GM19351 (cell line): Measurements from ENCODE around the gene HOXD8.
A peak's percentile ranks its signal among the peaks of the same experiment; 100 is the strongest.

Source experiments
- ATAC-seq: cut with Tn5 transposase; IDR thresholded peaks from one replicate; pipeline ENCODE4 v1.9.1; 2021; ENCODE audit warnings: mild to moderate bottlenecking, moderate library complexity; ENCODE audit not compliant: unreplicated experiment

HOXD8 gene

DNA sequence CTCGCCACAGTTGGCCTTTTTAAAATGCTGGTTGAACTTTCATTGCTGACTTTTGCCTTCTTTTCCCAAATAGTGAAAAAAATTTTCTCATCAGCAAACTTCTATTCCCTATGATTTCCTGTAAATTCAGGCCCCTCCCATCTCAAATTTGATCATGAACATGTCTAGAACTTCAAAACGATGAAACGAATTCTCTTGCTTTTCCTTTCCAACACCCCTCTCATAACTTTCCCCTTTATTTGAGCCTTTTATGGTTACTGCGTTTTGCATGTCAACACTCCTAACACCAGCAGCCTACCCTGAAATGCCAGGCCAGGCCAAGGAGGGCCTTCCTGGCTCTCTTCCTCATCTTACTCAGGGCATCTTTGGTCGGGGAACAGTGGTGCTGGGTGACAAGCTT lies 38.6 kb upstream of the HOXD8 start:
- ATAC-seq: no peak

DNA sequence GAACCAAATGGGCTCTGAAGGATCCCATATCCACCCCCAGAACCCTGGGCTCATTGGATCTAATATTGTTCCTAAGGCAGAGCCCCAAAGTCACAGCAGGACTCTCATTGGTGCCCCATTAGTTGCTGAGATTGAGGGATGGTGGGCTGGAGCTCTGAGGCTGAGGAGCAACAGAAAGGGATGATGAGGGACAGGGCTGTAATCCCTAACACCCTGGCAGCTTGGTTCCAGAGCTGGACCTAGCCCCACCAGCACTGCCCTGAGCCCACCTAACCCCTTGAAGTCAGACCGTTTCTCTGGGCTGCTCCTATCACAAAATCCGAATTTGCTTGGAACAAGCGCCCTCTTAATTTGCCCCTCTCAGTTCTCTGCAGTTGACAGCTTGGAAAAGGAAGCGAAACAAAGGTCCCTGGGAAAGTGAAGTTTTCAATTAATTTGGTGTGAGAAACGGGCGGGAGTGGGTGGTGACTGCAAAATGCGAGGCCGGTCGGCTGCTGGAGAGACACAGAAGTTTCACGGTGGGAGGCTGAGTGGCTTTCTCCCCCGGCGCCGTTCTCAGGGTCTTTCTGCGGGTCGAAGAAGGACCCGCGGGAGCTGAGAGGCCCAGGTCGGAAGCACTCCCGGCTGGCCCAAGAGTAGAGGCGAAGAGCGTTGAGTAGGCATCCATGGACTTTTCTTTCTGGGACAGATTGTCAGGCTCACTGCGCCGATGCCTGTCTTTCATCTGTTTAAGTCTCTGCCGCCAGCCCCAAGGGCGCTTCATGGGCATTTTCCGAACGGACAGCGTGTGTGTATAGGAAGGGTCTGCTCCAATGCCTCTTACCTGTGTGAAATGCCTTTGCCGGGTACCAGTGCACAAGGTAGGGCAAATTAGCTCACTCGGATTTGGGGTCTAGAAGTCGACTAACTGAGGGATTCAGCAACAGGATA lies 37.9 kb upstream of the HOXD8 start:
- ATAC-seq: no peak

DNA sequence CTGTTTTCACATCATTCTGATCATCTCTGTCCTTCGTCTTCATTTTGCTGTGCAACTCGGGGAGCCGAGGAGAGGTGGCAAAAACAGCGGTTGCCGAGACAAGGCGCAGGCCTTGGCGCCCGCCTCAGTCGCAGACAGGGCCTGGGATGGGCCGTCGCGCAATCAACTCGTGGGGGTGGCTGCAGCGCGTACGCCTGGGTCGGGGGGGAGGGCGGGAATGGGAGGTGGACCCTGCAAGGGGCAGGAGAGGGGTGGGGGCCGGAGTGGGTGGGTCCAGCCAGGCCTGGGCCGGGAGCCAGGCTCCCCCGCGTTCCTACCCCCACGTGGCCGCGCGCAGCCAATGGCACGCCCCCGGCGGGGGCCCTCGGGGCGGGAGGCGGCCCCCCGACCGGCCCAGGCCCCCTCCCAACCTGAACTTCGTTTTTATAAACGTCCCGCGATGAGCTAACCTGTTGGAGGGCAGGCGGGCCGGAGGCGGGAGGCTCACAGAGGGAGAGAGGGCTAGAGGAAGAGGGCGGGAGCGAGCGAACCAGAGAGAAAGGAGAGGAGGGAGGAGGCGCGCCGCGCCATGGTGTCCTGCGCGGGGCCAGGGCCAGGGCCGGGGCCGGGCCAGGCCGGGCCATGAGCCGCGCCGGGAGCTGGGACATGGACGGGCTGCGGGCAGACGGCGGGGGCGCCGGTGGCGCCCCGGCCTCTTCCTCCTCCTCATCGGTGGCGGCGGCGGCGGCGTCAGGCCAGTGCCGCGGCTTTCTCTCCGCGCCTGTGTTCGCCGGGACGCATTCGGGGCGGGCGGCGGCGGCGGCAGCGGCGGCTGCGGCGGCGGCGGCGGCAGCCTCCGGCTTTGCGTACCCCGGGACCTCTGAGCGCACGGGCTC lies 37.0 kb upstream of the HOXD8 start, which contains the start of gene HOXD13:
HOXD13 (plus strand) TSS at position 452 of the 875 bp plus-strand sequence; CDS start at position 622, 170 bp downstream.
- ATAC-seq: no peak

DNA sequence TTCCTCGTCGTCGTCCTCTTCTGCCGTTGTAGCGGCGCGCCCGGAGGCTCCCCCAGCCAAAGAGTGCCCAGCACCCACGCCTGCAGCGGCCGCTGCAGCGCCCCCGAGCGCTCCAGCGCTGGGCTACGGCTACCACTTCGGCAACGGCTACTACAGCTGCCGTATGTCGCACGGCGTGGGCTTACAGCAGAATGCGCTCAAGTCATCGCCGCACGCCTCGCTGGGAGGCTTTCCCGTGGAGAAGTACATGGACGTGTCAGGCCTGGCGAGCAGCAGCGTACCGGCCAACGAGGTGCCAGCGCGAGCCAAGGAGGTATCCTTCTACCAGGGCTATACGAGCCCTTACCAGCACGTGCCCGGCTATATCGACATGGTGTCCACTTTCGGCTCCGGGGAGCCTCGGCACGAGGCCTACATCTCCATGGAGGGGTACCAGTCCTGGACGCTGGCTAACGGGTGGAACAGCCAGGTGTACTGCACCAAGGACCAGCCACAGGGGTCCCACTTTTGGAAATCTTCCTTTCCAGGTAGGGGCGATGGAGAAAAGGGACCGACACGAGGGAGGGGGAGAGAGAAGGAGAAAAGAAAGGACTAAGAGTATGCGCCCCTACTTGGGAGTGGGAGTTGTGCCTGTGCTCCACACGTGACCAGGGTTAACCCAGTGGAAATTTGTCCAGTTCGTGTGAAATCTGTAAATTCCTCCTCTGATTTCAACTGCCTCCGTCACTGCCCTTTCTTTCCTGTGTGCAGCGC lies 36.2 kb upstream of the HOXD8 start:
- no peak for ATAC-seq

DNA sequence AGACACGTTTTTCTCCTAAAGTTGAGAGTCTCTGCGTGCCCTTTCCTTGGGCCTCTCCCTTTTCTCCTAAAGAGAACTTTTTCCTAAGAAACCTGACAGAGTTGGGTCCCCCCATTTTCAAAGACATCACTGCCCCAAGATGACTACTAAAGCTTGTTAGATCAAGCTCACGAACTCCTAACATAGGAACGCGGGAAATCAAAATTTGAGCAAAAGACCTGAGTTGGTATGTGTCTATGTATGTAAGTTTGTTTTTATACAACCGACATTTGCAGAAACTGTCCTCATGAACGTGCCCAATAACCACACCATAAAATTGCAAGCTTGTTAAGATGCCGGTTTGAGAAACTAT lies 35.6 kb upstream of the HOXD8 start:
- ATAC-seq: no peak

DNA sequence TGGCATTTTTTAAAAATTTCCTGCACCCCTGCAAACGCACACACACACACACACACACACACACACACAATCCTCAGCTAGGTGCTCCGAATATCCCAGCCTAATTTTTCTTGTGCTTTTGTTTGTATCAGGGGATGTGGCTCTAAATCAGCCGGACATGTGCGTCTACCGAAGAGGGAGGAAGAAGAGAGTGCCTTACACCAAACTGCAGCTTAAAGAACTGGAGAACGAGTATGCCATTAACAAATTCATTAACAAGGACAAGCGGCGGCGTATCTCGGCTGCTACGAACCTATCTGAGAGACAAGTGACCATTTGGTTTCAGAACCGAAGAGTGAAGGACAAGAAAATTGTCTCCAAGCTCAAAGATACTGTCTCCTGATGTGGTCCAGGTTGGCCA lies 35.2 kb upstream of the HOXD8 start:
- ATAC-seq: no peak

DNA sequence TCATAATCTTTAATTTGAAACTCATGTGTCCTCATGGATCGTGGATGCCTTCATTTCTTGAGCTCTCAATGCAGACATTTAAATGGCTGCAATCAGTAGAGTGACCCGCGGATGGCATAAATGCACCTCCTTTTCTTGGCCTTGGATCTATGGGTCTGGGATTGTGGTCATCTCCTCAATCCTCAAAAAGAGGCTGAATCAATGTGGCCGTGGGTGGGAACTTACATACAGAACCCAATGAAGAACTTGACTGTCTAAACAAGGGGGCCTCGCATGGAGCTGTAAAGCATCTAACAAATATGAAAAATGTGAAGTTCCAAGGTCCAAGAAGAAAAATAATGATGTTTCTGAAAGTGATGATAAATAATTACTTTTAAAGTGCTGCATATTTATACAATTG lies 34.1 kb upstream of the HOXD8 start:
- ATAC-seq: no peak

DNA sequence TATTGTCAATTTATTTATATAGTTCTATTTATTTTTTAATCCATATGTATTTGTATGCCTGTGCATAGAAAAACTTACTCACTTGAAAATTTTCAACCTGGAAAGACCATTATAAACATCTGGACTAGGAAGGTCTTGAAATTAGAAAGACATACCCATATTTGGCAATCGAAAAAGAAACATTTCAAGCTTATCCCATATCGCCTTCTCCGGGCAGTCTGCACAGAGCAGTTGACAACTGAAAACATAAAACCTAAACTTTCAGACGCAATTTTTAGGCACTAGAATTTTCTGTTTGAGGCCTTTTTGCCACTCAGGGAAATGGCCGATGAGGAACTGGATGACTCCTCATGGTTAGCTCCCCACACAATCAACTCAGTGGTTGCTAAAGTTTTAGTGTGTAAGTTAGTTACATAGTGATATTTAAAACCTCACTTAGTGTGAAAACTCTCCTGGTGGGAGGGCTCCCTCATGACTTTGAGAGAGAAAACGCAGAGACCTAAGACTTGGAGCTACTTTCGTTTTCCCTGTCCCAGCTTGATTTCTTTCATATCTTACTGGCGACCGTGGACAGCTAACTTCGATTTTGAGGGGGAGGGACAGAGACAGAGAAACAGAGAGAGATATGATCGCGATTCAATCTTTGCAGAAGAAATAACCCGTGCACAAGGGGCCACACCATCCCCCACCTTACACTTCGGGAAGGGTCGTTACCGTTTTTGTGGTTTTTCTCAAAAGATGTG lies 33.1 kb upstream of the HOXD8 start:
- no peak for ATAC-seq

DNA sequence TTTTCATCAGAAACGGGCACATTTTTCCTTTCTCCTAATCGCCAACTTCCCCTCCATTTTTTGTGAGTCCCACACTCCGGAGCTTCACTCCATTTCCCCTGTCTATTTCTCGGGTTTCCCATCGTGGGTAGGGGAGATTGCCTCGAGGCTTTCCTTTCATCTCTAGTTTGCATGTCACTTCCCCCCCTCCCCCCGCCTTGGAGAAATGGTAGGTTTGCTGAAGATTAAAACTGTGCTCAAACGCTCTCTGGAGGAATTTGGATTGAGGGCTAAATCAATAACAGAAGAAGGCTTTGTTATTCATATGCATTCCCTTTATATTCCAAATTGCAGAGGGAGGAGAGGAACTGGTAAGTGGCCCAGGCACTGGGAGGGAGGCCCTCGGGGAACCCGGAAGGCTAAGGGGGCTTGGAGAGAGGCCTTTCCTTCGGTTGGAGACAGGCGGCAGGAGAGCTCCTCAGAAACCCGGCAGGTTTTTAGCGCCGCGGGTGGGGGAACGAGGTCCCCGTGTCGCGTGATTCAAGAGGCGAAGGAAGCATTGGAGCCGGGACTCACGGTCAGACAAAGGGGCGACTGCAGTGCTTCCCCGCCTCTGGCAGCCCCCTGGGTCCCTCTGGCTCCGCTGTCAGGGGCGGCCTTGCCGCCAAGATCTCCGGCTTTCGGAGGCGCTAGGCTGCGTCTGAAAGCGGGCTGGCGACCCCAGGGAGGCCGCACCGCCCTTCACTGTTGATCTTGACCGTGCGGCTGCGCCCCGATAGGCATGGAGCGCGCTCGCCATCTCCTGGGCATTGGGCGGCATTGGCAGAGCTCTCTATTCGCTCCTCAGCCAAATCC lies 32.3 kb upstream of the HOXD8 start:
- ATAC-seq: peak; percentile 91

DNA sequence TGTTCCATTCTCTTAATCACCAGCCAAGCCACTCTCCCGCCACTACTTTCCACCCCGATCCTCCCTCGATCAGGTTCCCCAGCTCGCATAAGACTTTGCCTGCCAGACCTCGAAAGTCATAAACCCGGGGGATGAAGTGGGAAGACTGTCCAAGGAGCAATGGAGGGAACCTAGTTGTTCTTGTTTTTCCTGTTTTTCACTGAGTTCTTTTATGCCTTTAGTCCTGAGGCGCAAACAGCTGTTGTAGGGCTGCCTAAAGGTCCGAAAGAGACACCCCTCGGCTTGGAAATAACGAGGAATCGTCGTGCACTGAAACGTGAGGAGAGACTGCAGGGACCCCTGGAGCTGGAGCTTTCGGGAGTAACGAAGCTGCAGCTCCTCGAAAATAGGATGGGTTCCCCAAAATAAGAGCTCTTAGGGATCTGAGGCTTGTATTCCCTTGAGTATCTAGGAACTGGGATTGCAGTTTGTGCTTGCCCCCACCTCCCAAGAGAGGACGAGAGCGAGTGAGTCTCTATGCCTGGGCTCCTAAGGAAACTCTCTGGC lies 31.6 kb upstream of the HOXD8 start:
- no peak for ATAC-seq

DNA sequence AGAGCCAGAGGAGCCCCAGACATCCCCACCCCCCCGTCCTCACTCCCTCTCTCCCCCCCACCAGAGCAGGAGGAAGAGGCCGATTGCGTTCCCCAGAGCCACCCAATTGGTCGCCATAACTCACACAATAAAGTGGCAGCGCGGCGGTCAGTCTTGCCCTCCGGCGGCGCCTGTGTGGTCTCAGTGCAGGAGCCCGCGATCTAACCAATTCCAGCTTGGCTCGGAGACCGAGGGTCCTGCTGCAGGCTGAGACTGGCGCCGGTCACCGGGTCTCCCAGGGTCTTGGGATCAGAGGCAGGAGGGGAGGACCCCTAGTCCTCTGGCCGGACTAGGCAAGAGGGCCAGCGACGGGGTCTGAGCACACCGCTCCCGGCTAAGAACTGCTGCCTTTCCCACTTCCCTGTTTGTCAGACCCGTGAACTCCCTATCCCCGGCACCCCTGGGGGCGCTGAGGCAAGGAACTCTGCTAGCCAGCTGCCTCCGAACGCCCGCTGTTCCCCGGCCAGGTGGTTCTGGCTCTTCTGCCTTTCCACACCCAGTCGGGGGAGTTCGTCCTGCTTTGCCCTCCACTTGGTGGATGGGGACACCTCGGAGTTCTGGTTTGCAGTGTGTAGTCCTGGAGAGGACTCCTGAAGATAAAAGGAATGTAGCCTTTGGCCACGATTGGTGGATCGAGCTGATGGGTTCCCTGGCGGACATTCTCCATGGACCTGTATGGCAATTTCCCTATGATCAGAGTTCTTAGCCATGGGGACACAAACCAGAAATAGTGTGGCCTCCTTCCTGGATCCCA lies 30.9 kb upstream of the HOXD8 start:
- ATAC-seq: no peak

DNA sequence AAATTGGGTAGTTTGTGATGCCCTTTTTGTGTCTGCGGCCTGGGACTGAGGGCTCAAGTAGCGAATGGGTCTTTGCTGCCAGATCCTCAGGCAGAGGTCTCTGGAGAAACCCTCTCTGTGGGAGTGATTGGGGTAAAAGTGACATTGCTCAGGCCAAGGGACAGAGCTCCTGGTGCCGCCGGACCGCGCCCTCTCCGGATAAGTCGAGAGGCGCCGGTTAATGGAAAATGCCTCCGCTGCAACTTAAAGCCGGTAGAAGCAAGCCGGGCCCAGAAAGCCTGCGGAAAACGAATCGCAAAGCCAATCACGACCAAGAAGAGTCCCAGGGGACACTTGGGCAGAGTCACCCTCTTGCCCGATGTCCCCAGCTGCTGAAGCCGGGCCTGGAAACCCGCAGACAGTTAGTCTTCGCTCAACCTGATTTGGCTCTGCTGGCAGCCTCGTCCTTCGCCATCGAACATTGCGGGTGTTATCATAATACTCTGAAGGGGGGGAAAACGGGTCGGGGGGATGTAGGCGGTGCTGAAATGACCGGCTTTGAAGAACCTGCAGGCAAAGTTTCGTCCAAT lies 30.3 kb upstream of the HOXD8 start:
- no peak for ATAC-seq

DNA sequence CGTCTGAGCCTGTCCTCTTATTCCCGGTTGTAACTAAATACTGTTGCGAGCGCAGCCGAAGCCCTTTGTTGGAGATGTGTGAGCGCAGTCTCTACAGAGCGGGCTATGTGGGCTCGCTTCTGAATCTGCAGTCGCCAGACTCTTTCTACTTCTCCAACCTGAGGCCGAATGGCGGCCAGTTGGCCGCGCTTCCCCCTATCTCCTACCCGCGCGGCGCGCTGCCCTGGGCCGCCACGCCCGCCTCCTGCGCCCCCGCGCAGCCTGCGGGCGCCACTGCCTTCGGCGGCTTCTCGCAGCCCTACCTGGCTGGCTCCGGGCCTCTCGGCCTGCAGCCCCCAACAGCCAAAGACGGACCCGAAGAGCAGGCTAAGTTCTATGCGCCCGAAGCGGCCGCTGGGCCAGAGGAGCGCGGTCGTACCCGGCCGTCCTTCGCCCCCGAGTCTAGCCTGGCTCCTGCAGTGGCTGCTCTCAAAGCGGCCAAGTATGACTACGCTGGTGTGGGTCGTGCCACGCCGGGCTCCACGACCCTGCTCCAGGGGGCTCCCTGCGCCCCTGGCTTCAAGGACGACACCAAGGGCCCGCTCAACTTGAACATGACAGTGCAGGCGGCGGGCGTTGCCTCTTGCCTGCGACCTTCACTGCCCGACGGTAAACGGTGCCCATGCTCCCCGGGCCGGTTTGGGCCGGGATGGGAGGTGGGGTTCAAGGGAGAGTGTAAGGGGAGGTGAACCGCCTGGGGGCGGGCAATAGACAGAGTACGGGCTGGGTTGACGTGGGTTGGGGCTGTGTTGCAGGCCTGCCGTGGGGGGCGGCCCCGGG lies 29.6 kb upstream of the HOXD8 start, which contains the start of gene HOXD12:
HOXD12 (plus strand) TSS at position 68 of the 819 bp plus-strand sequence; CDS start at position 75, 7 bp downstream.
- no peak for ATAC-seq

DNA sequence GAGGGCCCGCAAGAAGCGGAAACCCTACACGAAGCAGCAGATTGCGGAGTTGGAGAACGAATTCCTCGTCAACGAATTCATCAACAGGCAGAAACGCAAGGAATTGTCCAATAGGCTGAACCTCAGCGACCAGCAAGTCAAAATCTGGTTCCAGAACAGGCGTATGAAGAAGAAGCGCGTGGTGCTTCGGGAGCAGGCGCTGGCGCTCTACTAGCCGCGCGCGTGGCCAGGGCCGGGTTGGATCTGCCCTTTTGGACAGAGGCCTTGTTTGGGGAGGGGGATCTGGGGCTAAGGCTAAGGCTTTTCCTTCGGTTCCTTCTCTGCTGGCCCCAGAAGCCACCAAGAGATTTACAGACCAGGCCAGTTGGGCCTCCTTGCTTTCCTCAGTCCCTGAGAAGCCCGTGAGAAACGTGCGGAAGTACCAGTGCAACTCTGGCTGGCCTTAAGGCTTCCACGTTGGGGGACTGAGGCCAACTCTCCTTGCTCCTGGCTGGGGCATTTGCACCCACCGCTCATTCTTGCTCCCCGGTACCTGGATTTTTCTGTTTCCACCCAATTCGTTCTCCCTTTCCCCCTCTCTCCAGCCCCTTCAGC lies 28.9 kb upstream of the HOXD8 start:
- no peak for ATAC-seq

DNA sequence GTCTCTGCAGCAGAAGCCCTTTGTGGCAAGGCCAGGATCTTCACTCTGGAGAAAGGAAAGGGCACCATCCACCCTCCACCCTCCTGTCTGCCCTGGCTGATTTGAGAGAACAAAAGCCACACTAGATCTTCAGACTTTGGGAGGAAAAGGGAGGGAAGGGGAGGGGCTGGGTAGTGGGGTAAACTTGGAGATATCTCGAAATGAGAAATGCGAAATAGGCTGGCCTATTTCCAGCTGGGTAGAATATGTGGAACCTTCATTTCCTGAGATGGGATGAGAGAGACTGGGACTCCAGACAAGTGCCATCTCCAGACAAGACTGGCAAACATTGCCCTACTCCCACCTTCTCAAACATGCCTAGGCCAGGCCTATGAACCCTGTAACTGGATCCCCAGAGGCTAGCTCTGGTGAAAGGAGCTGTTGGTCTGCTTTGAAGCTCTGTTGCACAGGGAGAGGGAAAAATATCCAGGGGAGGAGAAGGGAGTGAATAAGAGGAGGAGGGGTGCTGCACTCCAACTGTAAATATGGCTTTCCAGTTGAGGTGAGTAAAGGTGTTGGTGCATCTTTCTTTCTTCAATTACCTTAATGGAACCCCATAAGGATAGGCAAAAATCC lies 28.2 kb upstream of the HOXD8 start:
- no peak for ATAC-seq

DNA sequence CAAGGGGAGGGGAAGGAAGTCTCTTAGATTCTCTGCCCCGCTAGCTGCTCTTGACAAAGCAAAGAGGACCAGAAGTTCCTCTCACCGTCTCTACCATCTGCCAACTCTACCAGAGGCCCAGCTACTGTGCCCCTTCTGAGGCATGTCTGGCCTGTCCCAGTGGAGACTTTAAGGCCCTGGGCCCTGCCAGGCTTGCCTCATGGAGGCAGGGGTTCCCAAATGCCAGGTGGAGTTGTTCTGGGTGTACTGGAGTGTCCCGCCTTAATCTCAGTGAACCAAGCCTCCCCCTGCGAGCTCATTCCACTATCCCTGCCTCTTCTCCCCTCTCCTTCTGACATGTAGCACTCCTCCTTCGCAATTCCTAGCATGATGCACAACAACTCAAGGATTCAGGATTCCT lies 27.7 kb upstream of the HOXD8 start:
- no peak for ATAC-seq
